Mucosa of descending colon (tissue), 3 donors: ENCODE data around the gene TNFRSF1A. TPM values are rescaled to one million over a fixed set of nuclear protein-coding genes. Genes with fewer than 3 reads are reported as not detected.
"Not testable (repeated sequence)": the region's sequence is repeated elsewhere in the genome, so short reads cannot be mapped to it uniquely, and the experiment has no call there.

Experiments used
- ATAC-seq: fragments of 200-7000 bp; cut with Tn5 transposase; one replicate; pipeline ENCODE4 v1.9.1; 2020; ENCODE audit warnings: mild to moderate bottlenecking, moderate library complexity
- DNase-seq, 3 donors: peaks; one replicate each; pipeline ENCODE4 v3.0.0-alpha.2; 2020
- H3K36me3 ChIP-seq: fragments of 200-600 bp; one replicate; pipeline ENCODE4 v1.8.0; 2021; ENCODE audit warnings: low read depth, mild to moderate bottlenecking
- H3K4me1 ChIP-seq: fragments of 200-600 bp; one replicate; pipeline ENCODE4 v1.8.0; 2021; ENCODE audit warnings: low read depth, mild to moderate bottlenecking
- H3K4me3 ChIP-seq: fragments of 200-600 bp; one replicate; pipeline ENCODE4 v1.8.0; 2021; ENCODE audit warnings: mild to moderate bottlenecking
- H3K9me3 ChIP-seq: fragments of 200-600 bp; one replicate; pipeline ENCODE4 v1.8.0; 2021; ENCODE audit warnings: mild to moderate bottlenecking
- CTCF ChIP-seq: fragments of 200-600 bp; IDR thresholded peaks from one replicate; pipeline ENCODE4 v1.8.0; 2022; ENCODE audit warnings: antibody characterized with exemption, mild to moderate bottlenecking
- intact Hi-C, 2 donors: fragments of 100-400 bp; cut with DNase I in 1 of 2; cut with micrococcal nuclease in 1 of 2; formaldehyde crosslinking; loops; one replicate each; pipeline versions ENCODE4 v1.11.0 to v1.11.1; 2022; cut with DNase I, micrococcal nuclease
- total RNA-seq, 3 donors: library from RNA; stranded (reverse); fragmentation: NEBNext Ultra II Directional in 2 of 3; extraction: Animal tissue kit (Norgen Biotek cat#: 25700) in 2 of 3; gene quantifications; one replicate each; pipeline versions ENCODE4 v1.2.1 to v1.2.4, GENCODE V29; 2021 to 2023
- donor health status: DM: no; HTN: no; CAD: no; lungs with moderate emphysema.
- donor health status: DM: no; HTN: no; CAD: no.
- donor health status: DM: no; HTN: yes; CAD: no.

Gene TNFRSF1A
- total RNA-seq, 3 donors from 2014 or later = 166 to 237 (median 211) TPM

DNA sequence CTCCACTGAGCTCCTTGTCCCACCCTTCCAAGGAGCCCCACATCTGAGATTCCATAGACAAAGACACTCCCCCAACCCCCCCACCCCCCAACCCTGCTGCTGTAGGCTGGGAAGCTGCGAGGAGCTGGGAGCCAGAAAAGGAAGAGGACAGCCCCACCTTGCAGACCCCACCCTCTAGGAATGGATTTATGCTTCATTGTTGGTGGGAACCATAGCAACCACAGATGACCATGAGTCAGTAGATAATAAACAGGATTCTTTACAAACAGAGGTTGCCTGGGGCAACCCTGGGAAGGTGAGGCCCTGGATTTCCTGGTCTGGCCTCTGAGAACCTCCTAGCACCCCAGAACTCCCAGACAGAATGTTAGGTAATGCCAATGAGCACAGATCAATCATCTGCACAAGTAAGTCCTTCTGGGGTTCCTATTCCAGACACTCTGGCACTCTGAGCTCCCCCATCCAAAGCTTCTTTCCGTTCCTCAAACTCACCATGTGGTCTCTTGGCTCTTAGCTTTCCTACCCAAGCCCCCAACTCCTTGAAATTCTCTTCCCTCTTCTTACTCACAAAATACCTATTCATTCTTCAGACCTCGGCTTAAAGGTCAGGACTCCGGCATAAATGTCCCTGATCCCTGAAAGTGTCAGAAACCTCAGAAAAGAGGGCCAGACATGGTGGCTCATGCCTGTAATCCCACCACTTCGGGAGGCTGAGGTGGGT, 46.6 kb downstream of the TNFRSF1A start:
- TF ChIP-seq CTCF = no peak
- Histone ChIP-seq H3K4me1 (peaks cover 42% of the 10 kb centered on the region), H3K36me3 (no peaks in the 10 kb centered on the region), H3K9me3 (no peaks in the 10 kb centered on the region), H3K4me3 (no peak overlapping the region)
- peak; percentile 76 to 90 (median 77) for DNase-seq
- ATAC-seq = peak; percentile 80
- intact Hi-C loops = no loop called here

DNA sequence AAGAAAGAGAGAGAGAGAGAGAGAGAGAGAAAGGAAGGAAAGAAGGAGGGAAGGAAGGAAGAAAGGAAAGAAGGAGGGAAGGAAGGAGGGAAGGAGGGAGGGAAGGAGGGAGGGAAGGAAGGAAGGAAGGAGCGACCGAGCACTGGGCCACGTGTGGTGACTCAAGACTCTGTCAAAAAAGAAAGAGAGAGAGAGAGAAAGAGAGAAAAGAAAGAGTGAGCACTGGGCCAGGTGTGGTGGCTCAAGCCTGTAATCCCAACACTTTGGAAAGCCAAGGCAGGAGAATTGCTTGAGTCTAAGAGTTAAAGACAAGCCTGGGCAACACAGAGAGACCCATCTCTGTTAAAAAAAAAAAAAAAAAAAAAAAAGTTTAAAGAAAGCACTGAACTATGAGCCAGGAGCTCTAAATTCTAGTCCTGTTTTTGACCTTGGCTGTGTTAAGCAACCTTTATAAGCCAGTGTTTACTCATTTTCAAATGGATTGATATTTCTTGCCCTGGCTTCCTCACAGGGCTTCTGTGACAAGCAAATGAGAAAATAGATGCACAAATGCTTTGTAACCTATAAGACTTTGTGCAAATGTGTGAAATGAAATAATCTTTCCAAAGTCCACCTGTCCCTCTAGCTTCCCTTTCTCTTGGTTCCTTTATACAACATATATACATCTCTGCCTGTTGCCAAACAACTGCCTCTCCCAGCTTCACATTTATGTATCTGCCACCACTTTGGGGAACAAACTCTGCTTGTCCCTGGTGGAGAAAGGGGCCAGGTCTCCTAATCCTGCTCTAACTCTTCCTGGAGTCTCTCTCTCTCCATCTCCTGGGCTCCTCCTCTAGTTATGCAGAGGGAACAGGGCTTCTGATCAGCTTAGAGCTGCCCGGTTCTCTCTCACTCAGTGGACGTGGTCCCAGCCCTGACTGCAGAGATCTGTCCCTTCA, 47.5 kb downstream of the TNFRSF1A start:
- TF ChIP-seq CTCF = no peak
- no peak overlapping the region for H3K4me3 ChIP-seq
- intact Hi-C loops = no loop called here
- DNase-seq (peak in 2 of 3 donors; percentile 14 to 69), ATAC-seq (peak; percentile 43)
- no peaks in the 10 kb centered on the region for H3K36me3 ChIP-seq
- peaks cover 42% of the 10 kb centered on the region for H3K4me1 ChIP-seq
- no peaks in the 10 kb centered on the region for H3K9me3 ChIP-seq

GRCh38 chr12:6292606-6293005, 49.3 kb downstream of the TNFRSF1A start:
- no peaks in the 10 kb centered on the region for H3K36me3 ChIP-seq
- no peak overlapping the region for H3K4me3 ChIP-seq
- no peaks in the 10 kb centered on the region for H3K9me3 ChIP-seq
- intact Hi-C loops = no loop called here
- DNase-seq (no peak), ATAC-seq (peak; percentile 28)
- H3K4me1 ChIP-seq = peaks cover 37% of the 10 kb centered on the region
- TF ChIP-seq CTCF = no peak

DNA sequence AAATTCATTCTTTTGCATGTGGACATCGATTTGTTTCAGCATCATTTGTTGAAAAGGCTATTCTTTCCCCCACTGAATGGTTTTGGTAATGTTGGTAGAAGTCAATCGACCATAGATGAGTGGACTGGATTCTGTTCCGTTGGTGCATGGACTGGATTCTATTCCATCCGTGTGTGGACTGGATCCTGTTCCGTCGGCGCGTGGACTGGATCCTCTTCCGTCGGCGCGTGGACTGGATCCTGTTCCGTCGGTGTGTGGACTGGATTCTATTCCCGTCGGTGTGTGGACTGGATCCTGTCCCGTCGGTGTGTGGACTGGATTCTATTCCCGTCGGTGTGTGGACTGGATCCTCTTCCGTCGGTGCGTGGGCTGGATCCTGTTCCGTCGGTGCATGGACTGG, 52.0 kb downstream of the TNFRSF1A start:
- intact Hi-C loops = loop anchor here in 1 of 2 donors (10.0 kb wide), 1 partner anchor 305 kb away; no protein-coding TSS in a partner anchor
- DNase-seq, H3K4me3 ChIP-seq, ATAC-seq, H3K9me3 ChIP-seq, H3K36me3 ChIP-seq: not testable (repeated sequence)
- peaks cover 27% of the 10 kb centered on the region for H3K4me1 ChIP-seq

DNA sequence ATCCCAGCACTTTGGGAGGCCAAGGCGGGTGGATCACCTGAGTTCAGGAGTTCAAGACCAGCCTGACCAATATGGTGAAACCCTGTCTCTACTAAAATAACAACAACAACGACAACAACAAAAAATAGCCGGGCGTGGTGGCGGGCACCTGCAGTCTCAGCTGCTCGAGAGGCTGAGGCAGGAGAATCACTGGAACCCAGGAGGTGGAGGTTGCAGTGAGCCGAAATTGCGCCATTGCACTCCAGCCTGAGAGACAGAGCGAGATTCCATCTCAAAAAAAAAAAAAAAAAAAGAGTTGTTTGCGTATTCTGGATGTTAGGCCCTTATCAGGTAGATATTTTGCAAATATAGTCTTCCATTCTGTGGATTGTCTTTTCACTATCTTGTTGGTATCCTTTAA, 52.8 kb downstream of the TNFRSF1A start:
- not testable (repeated sequence) for H3K36me3 ChIP-seq, H3K4me3 ChIP-seq, H3K9me3 ChIP-seq, ATAC-seq, DNase-seq
- peaks cover 23% of the 10 kb centered on the region for H3K4me1 ChIP-seq
- intact Hi-C loops = loop anchor here in 1 of 2 donors (10.0 kb wide), 1 partner anchor 304 kb away; no protein-coding TSS in a partner anchor

GRCh38 chr12:6288235-6288634, 53.6 kb downstream of the TNFRSF1A start:
- Histone ChIP-seq H3K36me3 (no peaks in the 10 kb centered on the region), H3K9me3 (no peaks in the 10 kb centered on the region), H3K4me3 (no peak overlapping the region), H3K4me1 (peaks cover 15% of the 10 kb centered on the region)
- TF ChIP-seq CTCF = no peak
- no peak for DNase-seq
- intact Hi-C loops = loop anchor here in 1 of 2 donors (10.0 kb wide), 1 partner anchor 303 kb away; no protein-coding TSS in a partner anchor
- no peak for ATAC-seq
